ENCODE measurements around the gene BPHL.
"Not testable (repeated sequence)": the region's sequence is repeated elsewhere in the genome, so short reads cannot be mapped to it uniquely, and the experiment has no call there.

Gene BPHL

GRCh38 chr6:3140201-3140600 is 21.7 kb downstream of the BPHL start:
- no peak for DNase-seq (ENCODE audit: low read depth)
- TF ChIP-seq, protein P1, sequence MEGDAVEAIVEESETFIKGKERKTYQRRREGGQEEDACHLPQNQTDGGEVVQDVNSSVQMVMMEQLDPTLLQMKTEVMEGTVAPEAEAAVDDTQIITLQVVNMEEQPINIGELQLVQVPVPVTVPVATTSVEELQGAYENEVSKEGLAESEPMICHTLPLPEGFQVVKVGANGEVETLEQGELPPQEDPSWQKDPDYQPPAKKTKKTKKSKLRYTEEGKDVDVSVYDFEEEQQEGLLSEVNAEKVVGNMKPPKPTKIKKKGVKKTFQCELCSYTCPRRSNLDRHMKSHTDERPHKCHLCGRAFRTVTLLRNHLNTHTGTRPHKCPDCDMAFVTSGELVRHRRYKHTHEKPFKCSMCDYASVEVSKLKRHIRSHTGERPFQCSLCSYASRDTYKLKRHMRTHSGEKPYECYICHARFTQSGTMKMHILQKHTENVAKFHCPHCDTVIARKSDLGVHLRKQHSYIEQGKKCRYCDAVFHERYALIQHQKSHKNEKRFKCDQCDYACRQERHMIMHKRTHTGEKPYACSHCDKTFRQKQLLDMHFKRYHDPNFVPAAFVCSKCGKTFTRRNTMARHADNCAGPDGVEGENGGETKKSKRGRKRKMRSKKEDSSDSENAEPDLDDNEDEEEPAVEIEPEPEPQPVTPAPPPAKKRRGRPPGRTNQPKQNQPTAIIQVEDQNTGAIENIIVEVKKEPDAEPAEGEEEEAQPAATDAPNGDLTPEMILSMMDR (IDR thresholded peaks at IDR 0.05; ENCODE audit: low read length, missing control alignments), result no peak
- no peak overlapping the region for H3K4me3 ChIP-seq (replicated peaks; ENCODE audit: low read depth, low read length)

- DNase-seq (ENCODE audit: low read depth), result no peak
- TF ChIP-seq, protein P1 (IDR thresholded peaks at IDR 0.05; ENCODE audit: low read length, missing control alignments), result no peak
- H3K4me3 ChIP-seq (replicated peaks; ENCODE audit: low read depth, low read length), result no peak overlapping the region
Measured at GRCh38 chr6:3142536-3142935, 24.0 kb downstream of the BPHL start.

- no peak for DNase-seq (ENCODE audit: low read depth)
- TF ChIP-seq, protein P1 (IDR thresholded peaks at IDR 0.05; ENCODE audit: low read length, missing control alignments), result no peak
- no peak overlapping the region for H3K4me3 ChIP-seq (replicated peaks; ENCODE audit: low read depth, low read length)
Measured at GRCh38 chr6:3143158-3143557, 24.6 kb downstream of the BPHL start.

- TF ChIP-seq, protein P1 (IDR thresholded peaks at IDR 0.05; ENCODE audit: low read length, missing control alignments), result no peak
- H3K4me3 ChIP-seq (replicated peaks; ENCODE audit: low read depth, low read length), result no peak overlapping the region
- no peak for DNase-seq (ENCODE audit: low read depth)
Measured at GRCh38 chr6:3144571-3144970, 26.1 kb downstream of the BPHL start.

GRCh38 chr6:3147914-3148757 is 29.6 kb downstream of the BPHL start:
- TF ChIP-seq, protein P1 (IDR thresholded peaks at IDR 0.05; ENCODE audit: low read length, missing control alignments), result no peak
- no peak for DNase-seq (ENCODE audit: low read depth)
- no peak overlapping the region for H3K4me3 ChIP-seq (replicated peaks; ENCODE audit: low read depth, low read length)

DNA sequence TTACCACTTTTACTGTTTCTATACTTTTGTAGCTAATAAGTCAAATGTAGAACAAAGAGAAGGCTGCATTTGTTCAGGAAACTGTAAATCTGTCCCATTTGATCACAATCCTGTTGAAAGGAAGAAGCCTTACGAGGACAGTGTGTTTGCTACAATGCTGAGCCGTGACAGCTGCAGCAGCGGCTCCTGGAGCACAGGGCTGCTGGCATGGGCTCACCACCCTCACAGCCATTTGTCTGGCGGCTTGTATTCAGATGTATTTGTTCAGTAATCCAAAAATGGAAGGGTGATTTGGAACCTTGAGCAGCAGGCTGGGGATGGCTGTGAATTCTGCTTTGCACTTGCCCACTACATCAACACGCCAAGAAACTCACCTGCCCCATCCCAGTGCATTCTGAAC is 33.2 kb downstream of the BPHL start:
- TF ChIP-seq, protein P1 (IDR thresholded peaks at IDR 0.05; ENCODE audit: low read length, missing control alignments), result no peak
- no peak overlapping the region for H3K4me3 ChIP-seq (replicated peaks; ENCODE audit: low read depth, low read length)
- no peak for DNase-seq (ENCODE audit: low read depth)

DNA sequence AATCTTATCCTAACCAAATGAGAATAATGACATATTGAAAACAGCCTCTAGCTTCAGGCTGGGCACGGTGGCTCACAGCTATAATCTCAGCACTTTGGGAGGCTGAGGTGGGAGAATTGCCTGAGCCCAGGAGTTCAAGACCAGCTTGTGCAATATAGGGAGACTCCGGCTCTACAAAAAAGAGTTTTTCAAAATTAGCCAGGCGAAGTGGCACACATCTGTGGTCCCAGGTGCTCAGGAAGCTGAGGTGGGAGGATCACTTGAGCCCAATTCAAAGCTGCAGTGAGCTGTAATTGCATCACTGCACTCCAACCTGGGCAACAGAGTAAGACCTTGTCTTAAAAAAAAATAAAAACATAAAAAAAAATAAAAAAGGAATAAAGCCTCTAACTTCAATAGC is 34.2 kb downstream of the BPHL start:
- H3K4me3 ChIP-seq (replicated peaks; ENCODE audit: low read depth, low read length), result no peak overlapping the region
- no peak for DNase-seq (ENCODE audit: low read depth)
- TF ChIP-seq, protein P1 (IDR thresholded peaks at IDR 0.05; ENCODE audit: low read length, missing control alignments), result no peak

- DNase-seq (ENCODE audit: low read depth), result not testable (repeated sequence)
- H3K4me3 ChIP-seq (replicated peaks; ENCODE audit: low read depth, low read length), result peak overlapping the region; percentile 3
Measured at GRCh38 chr6:3155416-3155815, 36.9 kb downstream of the BPHL start.

DNA sequence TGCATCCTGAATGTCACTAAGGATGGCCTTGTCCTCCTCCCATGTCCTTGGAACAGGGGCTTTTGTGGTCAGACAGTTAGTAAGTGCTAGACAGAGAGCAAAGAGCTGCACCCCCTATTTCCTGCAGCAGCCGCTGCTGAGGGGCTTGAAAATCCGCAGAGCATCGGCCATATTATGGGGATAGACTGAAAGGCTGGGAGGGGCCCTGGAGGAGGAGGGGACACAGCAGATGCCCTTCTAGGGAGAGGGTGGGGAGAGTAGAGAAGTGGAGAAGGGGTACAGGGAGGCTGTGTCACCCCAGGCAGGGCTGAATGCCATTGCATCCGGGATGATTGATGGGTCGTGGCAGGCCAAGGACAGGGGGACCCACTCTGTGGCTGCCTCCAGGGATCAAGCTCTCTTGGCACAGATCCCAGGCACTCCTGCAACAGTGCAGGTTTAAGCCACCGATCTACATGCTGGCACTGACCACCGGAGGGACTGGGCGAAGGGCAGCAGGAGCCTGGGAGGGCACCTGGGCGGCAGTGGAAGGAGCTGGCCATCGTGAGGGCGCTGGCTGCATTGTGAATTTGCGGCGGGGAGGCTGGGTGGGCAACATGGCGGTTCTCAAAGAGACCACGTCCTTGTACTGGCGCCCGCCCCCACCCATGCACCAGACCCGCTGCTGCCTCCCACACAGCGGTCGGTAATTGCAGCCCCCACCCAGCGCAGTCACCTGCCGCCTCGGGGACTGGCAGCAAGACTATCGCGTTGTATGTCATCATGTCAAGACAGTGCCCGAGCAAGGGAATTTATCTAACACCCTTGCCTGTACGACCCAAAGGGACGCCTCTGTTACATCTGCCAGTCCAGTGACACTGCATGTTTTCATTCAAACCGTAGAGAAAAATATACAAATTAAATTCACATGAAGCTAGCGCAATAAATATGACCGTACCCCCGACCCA is 37.9 kb downstream of the BPHL start:
- not testable (repeated sequence) for DNase-seq (ENCODE audit: low read depth)
- H3K4me3 ChIP-seq (replicated peaks; ENCODE audit: low read depth, low read length), result peak overlapping the region; percentile 90

All from fibroblast of pulmonary artery (primary cell).